Activated B cell treated with CpG ODN at 0.5 μM for 24 hours (primary cell): Measurements from ENCODE around the gene ZDHHC8. TPM values are rescaled to one million over a fixed set of nuclear protein-coding genes. Genes with fewer than 3 reads are reported as not detected.

ENCODE experiments used
- ATAC-seq: fragments of 200-7000 bp; cut with Tn5 transposase; one replicate; pipeline ENCODE4 v1.10.0; 2021; ENCODE audit warnings: low read depth, mild to moderate bottlenecking, moderate library complexity
- CTCF ChIA-PET: fragments of 350-600 bp; sonication (Branson Sonifier 250); formaldehyde crosslinking; loops from one replicate; lab custom pipeline; 2021; ENCODE audit warnings: antibody characterized with exemption; lab: Charles Lee
- POLR2A ChIA-PET: fragments of 350-600 bp; sonication (Branson Sonifier 250); formaldehyde crosslinking; loops from one replicate; lab custom pipeline; 2021; ENCODE audit warnings: antibody characterized with exemption; lab: Charles Lee
- DNase-seq: peaks from one replicate; pipeline ENCODE4 v3.0.0; 2022
- H3K27ac Mint-ChIP-seq: one replicate; pipeline ENCODE4 v1.8.0; 2020; ENCODE audit warnings: mixed read lengths
- H3K27me3 Mint-ChIP-seq: one replicate; pipeline ENCODE4 v1.8.0; 2021; ENCODE audit warnings: mixed read lengths
- H3K36me3 Mint-ChIP-seq: one replicate; pipeline ENCODE4 v1.8.0; 2021; ENCODE audit warnings: low read depth, mixed read lengths
- H3K4me1 Mint-ChIP-seq: one replicate; pipeline ENCODE4 v1.8.0; 2021; ENCODE audit warnings: mixed read lengths
- H3K4me3 Mint-ChIP-seq: one replicate; pipeline ENCODE4 v1.8.0; 2020; ENCODE audit warnings: mild to moderate bottlenecking, mixed read lengths
- H3K9me3 Mint-ChIP-seq: one replicate; pipeline ENCODE4 v1.8.0; 2020; ENCODE audit warnings: mixed read lengths
- intact Hi-C: fragments of 100-400 bp; cut with micrococcal nuclease; formaldehyde crosslinking; loops from one replicate; pipeline ENCODE4 v1.15.1; 2024
- total RNA-seq: library from RNA; stranded (reverse); gene quantifications from 2 replicates; pipeline ENCODE4 v1.2.3, GENCODE V29; 2022
- TF ChIP-seq, protein P1 (sequence below): fragments of 200-600 bp; IDR thresholded peaks from one replicate; pipeline ENCODE4 v1.8.0; 2022; ENCODE audit warnings: antibody characterized with exemption, mild to moderate bottlenecking

ZDHHC8 gene
- total RNA-seq, 1 donor from 2014 or later: 65.6 TPM

DNA sequence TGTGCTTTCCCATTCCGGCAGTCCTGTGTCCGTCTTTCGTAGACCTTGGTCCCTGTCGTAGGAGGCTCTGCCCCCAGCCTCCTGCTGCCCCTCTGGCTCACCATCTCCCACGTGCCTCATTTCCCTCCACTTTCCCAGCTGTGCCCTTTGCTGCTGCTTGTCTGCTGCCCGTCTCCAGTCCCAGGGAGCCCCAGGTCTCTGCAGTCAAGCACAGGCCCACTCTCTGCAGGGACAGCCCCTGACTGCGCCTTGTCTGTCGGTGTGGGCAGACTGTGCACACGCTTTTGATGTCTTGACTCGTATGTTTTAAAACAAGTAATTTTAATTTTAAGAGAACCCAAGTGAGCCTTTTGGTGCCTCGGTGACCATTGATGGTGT is 39.1 kb upstream of the ZDHHC8 start:
- intact Hi-C loops: no loop called here
- Mint-ChIP-seq H3K27me3 (no peaks in the 10 kb centered on the region), H3K27ac (no peak overlapping the region), H3K4me3 (no peak overlapping the region), H3K9me3 (peaks cover 2% of the 10 kb centered on the region), H3K36me3 (peaks cover 94% of the 10 kb centered on the region), H3K4me1 (no peaks in the 10 kb centered on the region)
- no peak for DNase-seq
- POLR2A ChIA-PET: no interaction called here
- ATAC-seq: no peak
- CTCF ChIA-PET: no interaction called here
- TF ChIP-seq, protein P1, sequence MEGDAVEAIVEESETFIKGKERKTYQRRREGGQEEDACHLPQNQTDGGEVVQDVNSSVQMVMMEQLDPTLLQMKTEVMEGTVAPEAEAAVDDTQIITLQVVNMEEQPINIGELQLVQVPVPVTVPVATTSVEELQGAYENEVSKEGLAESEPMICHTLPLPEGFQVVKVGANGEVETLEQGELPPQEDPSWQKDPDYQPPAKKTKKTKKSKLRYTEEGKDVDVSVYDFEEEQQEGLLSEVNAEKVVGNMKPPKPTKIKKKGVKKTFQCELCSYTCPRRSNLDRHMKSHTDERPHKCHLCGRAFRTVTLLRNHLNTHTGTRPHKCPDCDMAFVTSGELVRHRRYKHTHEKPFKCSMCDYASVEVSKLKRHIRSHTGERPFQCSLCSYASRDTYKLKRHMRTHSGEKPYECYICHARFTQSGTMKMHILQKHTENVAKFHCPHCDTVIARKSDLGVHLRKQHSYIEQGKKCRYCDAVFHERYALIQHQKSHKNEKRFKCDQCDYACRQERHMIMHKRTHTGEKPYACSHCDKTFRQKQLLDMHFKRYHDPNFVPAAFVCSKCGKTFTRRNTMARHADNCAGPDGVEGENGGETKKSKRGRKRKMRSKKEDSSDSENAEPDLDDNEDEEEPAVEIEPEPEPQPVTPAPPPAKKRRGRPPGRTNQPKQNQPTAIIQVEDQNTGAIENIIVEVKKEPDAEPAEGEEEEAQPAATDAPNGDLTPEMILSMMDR: no peak

DNA sequence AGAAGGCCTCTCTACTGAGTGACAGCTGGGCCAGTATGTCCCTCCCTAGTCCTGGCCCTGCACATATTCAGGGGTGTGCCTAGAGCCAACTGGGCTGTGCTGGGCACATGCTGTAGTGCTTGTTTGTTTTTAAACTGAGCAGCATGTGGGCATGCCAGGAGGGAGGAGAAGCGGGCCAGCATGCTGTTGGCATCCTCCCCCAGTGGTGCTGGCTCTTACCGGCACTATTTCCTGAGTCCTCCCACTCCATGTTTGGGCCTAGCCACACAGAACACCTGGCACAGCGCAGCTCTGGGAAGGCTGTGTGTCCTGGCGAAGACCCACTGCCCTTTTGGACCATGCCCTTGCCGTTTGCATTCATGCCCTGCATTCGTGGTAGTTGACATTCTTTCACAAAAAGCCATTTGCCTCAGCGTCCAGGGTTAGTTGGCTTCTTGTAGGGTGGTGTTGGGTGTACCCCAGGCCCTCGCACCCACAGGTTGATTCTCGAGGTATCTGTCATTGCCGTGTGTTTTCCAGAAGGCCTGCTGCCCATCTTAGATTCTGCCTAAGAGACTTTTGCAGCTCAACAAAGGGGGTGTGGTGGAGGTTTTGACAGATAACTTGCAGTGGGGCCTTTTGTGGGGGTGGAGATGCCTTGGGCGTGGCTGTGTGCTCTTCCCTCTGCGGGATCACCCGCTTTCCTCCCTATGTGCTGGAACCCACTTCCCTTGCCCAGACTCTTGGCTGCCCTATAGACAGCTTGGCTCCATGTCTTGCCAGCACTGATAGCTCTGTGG is 38.0 kb upstream of the ZDHHC8 start:
- Mint-ChIP-seq H3K9me3 (peaks cover 2% of the 10 kb centered on the region), H3K36me3 (peaks cover 92% of the 10 kb centered on the region), H3K4me1 (no peaks in the 10 kb centered on the region), H3K27me3 (no peaks in the 10 kb centered on the region), H3K27ac (no peak overlapping the region), H3K4me3 (no peak overlapping the region)
- ChIA-PET POLR2A (interaction anchor here (1.7 kb wide), 1 partner anchor 23 kb away, joined by 4 read pairs; the partner anchor contains the start of gene TRMT2A), CTCF (no interaction called here)
- ATAC-seq: no peak
- TF ChIP-seq, protein P1: no peak
- DNase-seq: no peak
- intact Hi-C loops: no loop called here

DNA sequence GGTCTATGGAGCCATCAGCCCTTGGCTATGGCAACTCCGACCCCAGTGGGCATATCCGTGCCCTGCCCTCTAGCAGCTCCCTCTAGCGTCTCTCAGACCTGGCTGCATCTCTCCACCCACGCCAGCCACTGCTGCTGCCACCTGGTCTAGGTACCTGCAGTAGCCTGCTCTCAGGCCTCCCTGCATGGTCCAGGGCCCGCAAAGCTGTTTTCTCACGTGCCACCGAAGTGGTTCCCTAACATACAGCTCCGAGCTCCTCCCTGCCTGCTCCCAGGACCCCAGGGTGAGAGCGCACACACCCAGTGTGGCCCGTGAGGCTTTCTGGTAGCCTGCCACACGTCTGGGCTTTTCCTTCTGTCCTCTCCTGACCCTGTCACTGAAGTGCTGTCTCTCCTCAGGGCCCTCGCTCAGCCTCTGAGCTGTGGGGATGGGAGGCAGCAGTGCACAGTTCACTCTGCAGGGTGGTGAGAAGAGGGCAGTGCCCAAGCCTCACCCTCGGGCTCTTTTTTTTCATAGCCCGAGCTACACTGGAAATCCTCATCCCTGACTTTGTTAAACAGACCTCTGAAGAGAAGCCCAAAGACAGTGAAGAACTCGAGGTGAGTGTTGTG is 37.3 kb upstream of the ZDHHC8 start:
- CTCF ChIA-PET: no interaction called here

DNA sequence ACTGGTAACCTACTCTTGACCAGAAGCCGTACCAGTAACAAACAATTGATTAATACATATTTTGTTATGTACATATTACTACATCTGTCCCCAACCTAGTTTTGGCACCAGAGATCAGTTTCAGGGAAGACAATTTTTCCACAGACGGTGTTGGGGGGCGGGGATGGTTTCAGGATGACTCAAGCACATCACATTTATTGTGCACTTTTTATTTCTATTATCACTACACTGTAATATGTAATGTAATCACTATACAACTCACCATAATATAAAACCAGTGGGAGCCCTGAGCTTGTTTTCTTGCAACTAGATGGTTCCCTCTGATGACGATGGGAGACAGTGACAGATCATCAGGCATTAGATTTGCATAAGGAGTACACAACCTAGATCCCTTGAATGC is 36.1 kb upstream of the ZDHHC8 start:
- Mint-ChIP-seq H3K27ac (no peak overlapping the region), H3K4me1 (no peaks in the 10 kb centered on the region), H3K4me3 (no peak overlapping the region), H3K27me3 (no peaks in the 10 kb centered on the region), H3K9me3 (peaks cover 2% of the 10 kb centered on the region), H3K36me3 (peaks cover 92% of the 10 kb centered on the region)
- ATAC-seq (no peak), DNase-seq (no peak)
- TF ChIP-seq, protein P1: no peak
- intact Hi-C loops: no loop called here
- ChIA-PET POLR2A (no interaction called here), CTCF (no interaction called here)

More for the DNA sequence above, 37.3 kb upstream of the ZDHHC8 start:
- peaks cover 2% of the 10 kb centered on the region for H3K9me3 Mint-ChIP-seq
- H3K27me3 Mint-ChIP-seq: no peaks in the 10 kb centered on the region
- no peak overlapping the region for H3K4me3 Mint-ChIP-seq
- POLR2A ChIA-PET: interaction anchor here (1.7 kb wide), 1 partner anchor 23 kb away, joined by 4 read pairs; the partner anchor contains the start of gene TRMT2A
- DNase-seq (no peak), ATAC-seq (no peak)
- TF ChIP-seq, protein P1: no peak
- no peaks in the 10 kb centered on the region for H3K4me1 Mint-ChIP-seq
- intact Hi-C loops: no loop called here
- peaks cover 91% of the 10 kb centered on the region for H3K36me3 Mint-ChIP-seq
- no peak overlapping the region for H3K27ac Mint-ChIP-seq
